Measurements from ENCODE around the gene DIDO1.

DIDO1 gene

GRCh38 chr20:62845416-62846160, 80.7 kb downstream of the DIDO1 start:
- DNase-seq (ENCODE audit: insufficient read length, low spot score), result no peak
- TF ChIP-seq POLR2A (IDR thresholded peaks at IDR 0.05; ENCODE audit: low read depth, low read length), result no peak
- FAIRE-seq, result no peak

GRCh38 chr20:62844182-62844581, 82.1 kb downstream of the DIDO1 start:
- TF ChIP-seq POLR2A (IDR thresholded peaks at IDR 0.05; ENCODE audit: low read depth, low read length), result no peak
- DNase-seq (ENCODE audit: insufficient read length, low spot score), result no peak
- FAIRE-seq, result no peak

- no peak for TF ChIP-seq POLR2A (IDR thresholded peaks at IDR 0.05; ENCODE audit: low read depth, low read length)
- FAIRE-seq (no peak), DNase-seq (ENCODE audit: insufficient read length, low spot score) (no peak)
These were observed 82.6 kb downstream of the DIDO1 start for GRCh38 chr20:62843656-62844055.

- no peak for TF ChIP-seq POLR2A (IDR thresholded peaks at IDR 0.05; ENCODE audit: low read depth, low read length)
- no peak for DNase-seq (ENCODE audit: insufficient read length, low spot score)
- no peak for FAIRE-seq
These were observed 84.5 kb downstream of the DIDO1 start for GRCh38 chr20:62841705-62842212.

- DNase-seq (ENCODE audit: insufficient read length, low spot score), result no peak
- TF ChIP-seq POLR2A (IDR thresholded peaks at IDR 0.05; ENCODE audit: low read depth, low read length), result no peak
- no peak for FAIRE-seq
These were observed 85.8 kb downstream of the DIDO1 start for GRCh38 chr20:62840244-62841197.

- TF ChIP-seq POLR2A (IDR thresholded peaks at IDR 0.05; ENCODE audit: low read depth, low read length), result no peak
- DNase-seq (ENCODE audit: insufficient read length, low spot score) (no peak), FAIRE-seq (no peak)
These were observed 86.5 kb downstream of the DIDO1 start for GRCh38 chr20:62839816-62840215.

GRCh38 chr20:62839261-62839660, 87.0 kb downstream of the DIDO1 start:
- DNase-seq (ENCODE audit: insufficient read length, low spot score) (no peak), FAIRE-seq (no peak)
- TF ChIP-seq POLR2A (IDR thresholded peaks at IDR 0.05; ENCODE audit: low read depth, low read length), result no peak

GRCh38 chr20:62838128-62838891, 88.0 kb downstream of the DIDO1 start:
- FAIRE-seq (no peak), DNase-seq (ENCODE audit: insufficient read length, low spot score) (no peak)
- no peak for TF ChIP-seq POLR2A (IDR thresholded peaks at IDR 0.05; ENCODE audit: low read depth, low read length)

GRCh38 chr20:62837790-62838127, 88.5 kb downstream of the DIDO1 start:
- TF ChIP-seq POLR2A (IDR thresholded peaks at IDR 0.05; ENCODE audit: low read depth, low read length), result no peak
- DNase-seq (ENCODE audit: insufficient read length, low spot score) (no peak), FAIRE-seq (no peak)

- DNase-seq (ENCODE audit: insufficient read length, low spot score) (no peak), FAIRE-seq (no peak)
- TF ChIP-seq POLR2A (IDR thresholded peaks at IDR 0.05; ENCODE audit: low read depth, low read length), result no peak
These were observed 89.3 kb downstream of the DIDO1 start for GRCh38 chr20:62836967-62837490.

GRCh38 chr20:62835931-62836861, 90.1 kb downstream of the DIDO1 start:
- FAIRE-seq (no peak), DNase-seq (ENCODE audit: insufficient read length, low spot score) (no peak)
- no peak for TF ChIP-seq POLR2A (IDR thresholded peaks at IDR 0.05; ENCODE audit: low read depth, low read length)

GRCh38 chr20:62834967-62835730, 91.2 kb downstream of the DIDO1 start:
- FAIRE-seq (no peak), DNase-seq (ENCODE audit: insufficient read length, low spot score) (no peak)
- TF ChIP-seq POLR2A (IDR thresholded peaks at IDR 0.05; ENCODE audit: low read depth, low read length), result no peak
